Vagina (tissue), 2 donors: Measurements from ENCODE around the gene SLC37A3.

Experiments used
- POLR2A ChIP-seq, 2 donors: fragments of 450-650 bp; IDR thresholded peaks; one replicate each; pipeline ENCODE4 v1.6.1; 2017; ENCODE audit warnings: antibody characterized with exemption in 2 of 2, mild to moderate bottlenecking in 2 of 2, moderate library complexity in 2 of 2
- TF ChIP-seq, protein P1 (sequence below), 3 experiments: fragments of 450-650 bp in 2 of 3; fragments of 200-600 bp in 1 of 3; sonication (generic) in 1 of 3; IDR thresholded peaks; one replicate each; pipeline ENCODE4 v1.5.1; 2017 to 2019; ENCODE audit warnings: antibody characterized with exemption in 3 of 3, mild to moderate bottlenecking in 2 of 3, moderate library complexity in 2 of 3

DNA sequence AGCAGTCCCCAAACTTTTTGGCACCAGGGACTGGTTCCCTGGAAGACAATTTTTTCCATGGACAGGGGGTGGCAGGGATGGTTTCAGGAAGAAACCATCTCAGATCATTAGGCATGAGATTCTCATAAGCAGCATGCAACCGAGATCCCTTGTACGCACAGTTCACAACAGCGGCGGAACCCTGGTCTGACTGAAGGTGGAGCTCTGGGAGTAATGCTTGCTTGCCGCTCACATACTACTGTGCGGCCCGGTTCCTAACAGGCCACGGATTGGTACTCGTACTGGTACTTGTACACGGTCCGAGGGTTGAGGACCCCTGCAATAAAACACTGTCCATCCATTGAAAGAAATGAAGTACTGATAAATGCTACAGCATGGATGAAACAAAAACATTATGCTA lies 48.1 kb upstream of the SLC37A3 start:
- TF ChIP-seq POLR2A (IDR thresholded peaks at IDR 0.05): no peak
- TF ChIP-seq, protein P1, sequence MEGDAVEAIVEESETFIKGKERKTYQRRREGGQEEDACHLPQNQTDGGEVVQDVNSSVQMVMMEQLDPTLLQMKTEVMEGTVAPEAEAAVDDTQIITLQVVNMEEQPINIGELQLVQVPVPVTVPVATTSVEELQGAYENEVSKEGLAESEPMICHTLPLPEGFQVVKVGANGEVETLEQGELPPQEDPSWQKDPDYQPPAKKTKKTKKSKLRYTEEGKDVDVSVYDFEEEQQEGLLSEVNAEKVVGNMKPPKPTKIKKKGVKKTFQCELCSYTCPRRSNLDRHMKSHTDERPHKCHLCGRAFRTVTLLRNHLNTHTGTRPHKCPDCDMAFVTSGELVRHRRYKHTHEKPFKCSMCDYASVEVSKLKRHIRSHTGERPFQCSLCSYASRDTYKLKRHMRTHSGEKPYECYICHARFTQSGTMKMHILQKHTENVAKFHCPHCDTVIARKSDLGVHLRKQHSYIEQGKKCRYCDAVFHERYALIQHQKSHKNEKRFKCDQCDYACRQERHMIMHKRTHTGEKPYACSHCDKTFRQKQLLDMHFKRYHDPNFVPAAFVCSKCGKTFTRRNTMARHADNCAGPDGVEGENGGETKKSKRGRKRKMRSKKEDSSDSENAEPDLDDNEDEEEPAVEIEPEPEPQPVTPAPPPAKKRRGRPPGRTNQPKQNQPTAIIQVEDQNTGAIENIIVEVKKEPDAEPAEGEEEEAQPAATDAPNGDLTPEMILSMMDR (IDR thresholded peaks at IDR 0.05): no peak
